Central memory CD4-positive, alpha-beta T cell (primary cell): ENCODE results near the gene FOXS1.

Source experiments
- DNase-seq: peaks from one replicate; pipeline ENCODE4 v3.0.0; 2022
- total RNA-seq, 3 experiments: gene quantifications; one replicate each; lab custom pipeline; 2026; lab: John Stamatoyannopoulos, UW

FOXS1 gene
- total RNA-seq, result 0 reads per million in 3 experiments

GRCh38 chr20:31845300-31845863, at the start of gene FOXS1:
Gene FOXS1 (minus strand): TSS chr20:31845604. CDS start chr20:31845542, 62 bp downstream.
- no peak for DNase-seq

GRCh38 chr20:31890646-31891045, 45.2 kb upstream of the FOXS1 start:
- no peak for DNase-seq

GRCh38 chr20:31883829-31884228, 38.4 kb upstream of the FOXS1 start:
- DNase-seq, result no peak

GRCh38 chr20:31881945-31882344, 36.5 kb upstream of the FOXS1 start:
- DNase-seq, result no peak

GRCh38 chr20:31879143-31879987, 34.0 kb upstream of the FOXS1 start:
- peak; percentile 73 for DNase-seq

GRCh38 chr20:31877684-31878083, 32.3 kb upstream of the FOXS1 start:
- no peak for DNase-seq

GRCh38 chr20:31875671-31876070, 30.3 kb upstream of the FOXS1 start:
- no peak for DNase-seq

GRCh38 chr20:31872406-31872805, 27.0 kb upstream of the FOXS1 start:
- no peak for DNase-seq

- no peak for DNase-seq
These were observed 26.2 kb upstream of the FOXS1 start for GRCh38 chr20:31871618-31871954.

GRCh38 chr20:31870726-31871617, 25.6 kb upstream of the FOXS1 start:
- DNase-seq, result no peak

- DNase-seq, result no peak
These were observed 24.7 kb upstream of the FOXS1 start, which contains the start of the genes DUSP15 and TTLL9 for GRCh38 chr20:31869942-31870725. Gene DUSP15 (minus strand): TSS chr20:31870527. CDS start chr20:31870337, 190 bp downstream. Gene TTLL9 (plus strand): TSS chr20:31870634. CDS start chr20:31871127, 493 bp downstream.

GRCh38 chr20:31869673-31869941, 24.2 kb upstream of the FOXS1 start:
- DNase-seq, result no peak

- DNase-seq, result no peak
These were observed 23.7 kb upstream of the FOXS1 start for GRCh38 chr20:31868853-31869672.

- DNase-seq, result no peak
These were observed 20.8 kb upstream of the FOXS1 start for GRCh38 chr20:31866221-31866620.

GRCh38 chr20:31864521-31865400, 19.4 kb upstream of the FOXS1 start:
- no peak for DNase-seq

GRCh38 chr20:31863296-31864085, 18.1 kb upstream of the FOXS1 start:
- DNase-seq, result no peak

- no peak for DNase-seq
These were observed 17.1 kb upstream of the FOXS1 start for GRCh38 chr20:31862506-31862905.

GRCh38 chr20:31862157-31862470, 16.7 kb upstream of the FOXS1 start:
- DNase-seq, result no peak

- peak; percentile 55 for DNase-seq
These were observed 16.2 kb upstream of the FOXS1 start for GRCh38 chr20:31861385-31862156.

GRCh38 chr20:31861135-31861384, 15.7 kb upstream of the FOXS1 start:
- no peak for DNase-seq
